OCI-LY3 (cell line): Measurements from ENCODE around the gene DTX1.

ENCODE experiments used
- H2AFZ ChIP-seq: fragments of 200-600, 300-600 bp; shearing (Covaris generic); 2 replicates; pipeline ENCODE4 v1.6.0; 2014; ENCODE audit warnings: antibody characterized with exemption, low read depth, low read length
- H3K27ac ChIP-seq: fragments of 200-600, 300-600 bp; sonication (generic); 2 replicates; pipeline ENCODE4 v1.5.1; 2014; ENCODE audit warnings: mild to moderate bottlenecking, low read length, moderate library complexity, mixed read lengths
- H3K27me3 ChIP-seq: fragments of 200-600, 300-600 bp; sonication (generic); 2 replicates; pipeline ENCODE4 v1.6.1; 2014; ENCODE audit warnings: low read depth, low read length, mixed read lengths
- H3K36me3 ChIP-seq: fragments of 200-600, 300-600 bp; sonication (generic); replicated peaks from 2 replicates; pipeline ENCODE3; 2014; ENCODE audit warnings: low read depth, low read length, mixed read lengths
- H3K4me1 ChIP-seq: fragments of 300-600, 200-600 bp; sonication (generic); 2 replicates; pipeline ENCODE4 v1.6.1; 2014; ENCODE audit warnings: low read length, mixed read lengths
- H3K4me2 ChIP-seq: fragments of 200-600, 300-600 bp; sonication (generic); 2 replicates; pipeline ENCODE4 v1.6.1; 2014; ENCODE audit warnings: low read length, mixed read lengths
- H3K4me3 ChIP-seq: fragments of 300-600, 200-600 bp; sonication (generic); 2 replicates; pipeline ENCODE4 v1.5.1; 2014; ENCODE audit warnings: antibody characterized with exemption, mild to moderate bottlenecking, low read length, moderate library complexity
- H3K79me2 ChIP-seq: fragments of 300-600, 200-600 bp; shearing (Covaris generic); 2 replicates; pipeline ENCODE4 v1.6.1; 2014; ENCODE audit warnings: mild to moderate bottlenecking, low read length, mixed read lengths
- H3K9ac ChIP-seq: fragments of 300-600, 200-600 bp; shearing (Covaris generic); 2 replicates; pipeline ENCODE4 v1.6.0; 2014; ENCODE audit warnings: mild to moderate bottlenecking, low read length, moderate library complexity
- H3K9me3 ChIP-seq: fragments of 200-600, 300-600 bp; shearing (Covaris generic); 2 replicates; pipeline ENCODE4 v1.6.1; 2014; ENCODE audit warnings: low read length, mixed read lengths; ENCODE audit not compliant: insufficient read depth
- H4K20me1 ChIP-seq: fragments of 200-600, 300-600 bp; sonication (generic); 2 replicates; pipeline ENCODE4 v1.6.1; 2016; ENCODE audit warnings: low read length, mixed read lengths; ENCODE audit not compliant: insufficient read depth
- EZH2phosphoT487 ChIP-seq: fragments of 200-600 bp; shearing (Covaris generic); IDR thresholded peaks from 2 replicates; pipeline ENCODE4 v1.6.1; 2018; ENCODE audit warnings: antibody characterized with exemption, mixed run types, low read depth
- TF ChIP-seq, protein P1 (sequence below): fragments of 200-600, 300-600 bp; sonication (generic); IDR thresholded peaks from 2 replicates; pipeline ENCODE4 v1.5.1; 2014; ENCODE audit warnings: antibody characterized with exemption, low read length, low read depth

DTX1 gene

DNA sequence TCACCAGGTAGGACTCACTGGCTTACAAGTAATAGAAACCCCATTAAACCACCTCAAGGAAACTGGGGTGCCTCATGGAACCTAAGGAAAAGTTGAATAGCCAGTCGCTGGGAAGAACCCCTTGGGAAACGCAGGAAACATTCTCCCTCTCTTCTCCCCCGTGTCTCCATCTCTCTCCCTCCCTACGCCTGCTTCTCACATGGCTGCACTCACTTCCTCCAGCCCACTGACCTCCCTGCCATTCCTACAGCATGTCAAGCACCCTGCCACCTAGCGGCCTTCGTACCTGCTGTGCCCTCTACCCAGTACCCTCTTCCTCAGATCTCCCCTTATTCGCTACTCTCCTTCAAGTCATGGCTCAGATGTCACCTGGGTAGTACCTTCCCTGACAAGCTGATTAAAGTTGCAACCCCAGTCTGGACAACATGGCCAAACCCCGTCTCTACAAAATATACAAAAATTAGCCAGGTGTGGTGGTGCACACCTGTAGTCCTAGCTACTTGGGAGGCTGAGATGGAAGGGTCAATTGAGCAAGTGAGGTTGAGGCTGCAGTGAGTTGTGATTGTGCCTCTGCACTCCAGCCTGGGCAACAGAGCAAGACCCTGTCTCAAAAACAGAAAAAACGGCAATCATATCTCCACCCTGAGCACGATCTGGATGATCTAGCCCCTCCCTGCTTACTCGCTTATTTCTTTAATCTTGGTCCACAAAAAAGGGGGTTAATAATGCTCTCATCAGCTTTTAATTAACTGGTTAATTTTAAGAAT lies 6.4 kb upstream of the DTX1 start:
- Histone ChIP-seq H3K4me3 (no peak overlapping the region), H3K4me1 (peaks cover 37% of the 10 kb centered on the region), H3K36me3 (no peaks in the 10 kb centered on the region), H3K9me3 (peaks cover 9% of the 10 kb centered on the region; the same call in 1 of the 2 replicates), H3K27me3 (no peaks in the 10 kb centered on the region), H3K79me2 (no peaks in the 10 kb centered on the region), H2AFZ (no peak overlapping the region), H3K9ac (no peak overlapping the region), H3K4me2 (0 out of 2 replicates have a peak overlapping the region, but pooled peaks have one; percentile 13), H3K27ac (no peak overlapping the region), H4K20me1 (no peaks in the 10 kb centered on the region)
- TF ChIP-seq EZH2phosphoT487, result no peak
- TF ChIP-seq, protein P1, sequence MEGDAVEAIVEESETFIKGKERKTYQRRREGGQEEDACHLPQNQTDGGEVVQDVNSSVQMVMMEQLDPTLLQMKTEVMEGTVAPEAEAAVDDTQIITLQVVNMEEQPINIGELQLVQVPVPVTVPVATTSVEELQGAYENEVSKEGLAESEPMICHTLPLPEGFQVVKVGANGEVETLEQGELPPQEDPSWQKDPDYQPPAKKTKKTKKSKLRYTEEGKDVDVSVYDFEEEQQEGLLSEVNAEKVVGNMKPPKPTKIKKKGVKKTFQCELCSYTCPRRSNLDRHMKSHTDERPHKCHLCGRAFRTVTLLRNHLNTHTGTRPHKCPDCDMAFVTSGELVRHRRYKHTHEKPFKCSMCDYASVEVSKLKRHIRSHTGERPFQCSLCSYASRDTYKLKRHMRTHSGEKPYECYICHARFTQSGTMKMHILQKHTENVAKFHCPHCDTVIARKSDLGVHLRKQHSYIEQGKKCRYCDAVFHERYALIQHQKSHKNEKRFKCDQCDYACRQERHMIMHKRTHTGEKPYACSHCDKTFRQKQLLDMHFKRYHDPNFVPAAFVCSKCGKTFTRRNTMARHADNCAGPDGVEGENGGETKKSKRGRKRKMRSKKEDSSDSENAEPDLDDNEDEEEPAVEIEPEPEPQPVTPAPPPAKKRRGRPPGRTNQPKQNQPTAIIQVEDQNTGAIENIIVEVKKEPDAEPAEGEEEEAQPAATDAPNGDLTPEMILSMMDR, result peak; percentile 33

DNA sequence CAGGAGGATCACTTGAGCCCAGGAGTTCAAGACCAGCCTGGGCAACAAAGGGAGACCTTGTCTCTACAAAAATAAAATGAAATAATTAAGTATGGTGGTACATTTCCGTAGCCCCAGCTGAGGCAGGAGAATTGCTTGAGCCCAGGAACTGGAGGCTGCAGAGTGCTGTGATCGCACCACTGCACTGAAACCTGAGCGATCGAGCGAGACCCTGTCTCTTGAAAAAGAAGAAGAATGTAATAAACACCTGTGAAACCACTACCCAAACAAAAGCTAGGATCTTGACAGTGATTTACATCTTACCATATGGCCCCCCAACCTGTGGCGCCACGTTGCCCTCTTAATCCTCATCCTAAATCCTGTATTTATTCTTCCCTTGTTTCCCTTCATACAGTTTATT lies 5.7 kb upstream of the DTX1 start:
- H3K9me3 ChIP-seq, result peaks cover 9% of the 10 kb centered on the region; the same call in 1 of the 2 replicates
- no peak overlapping the region for H3K9ac ChIP-seq
- H3K79me2 ChIP-seq, result no peaks in the 10 kb centered on the region
- no peaks in the 10 kb centered on the region for H4K20me1 ChIP-seq
- no peak overlapping the region for H2AFZ ChIP-seq
- H3K4me2 ChIP-seq, result 0 out of 2 replicates have a peak overlapping the region, but pooled peaks have one; percentile 13
- H3K27ac ChIP-seq, result no peak overlapping the region
- no peak for TF ChIP-seq EZH2phosphoT487
- TF ChIP-seq, protein P1, result no peak
- H3K36me3 ChIP-seq, result no peaks in the 10 kb centered on the region
- peaks cover 41% of the 10 kb centered on the region for H3K4me1 ChIP-seq
- H3K27me3 ChIP-seq, result no peaks in the 10 kb centered on the region
- no peak overlapping the region for H3K4me3 ChIP-seq

DNA sequence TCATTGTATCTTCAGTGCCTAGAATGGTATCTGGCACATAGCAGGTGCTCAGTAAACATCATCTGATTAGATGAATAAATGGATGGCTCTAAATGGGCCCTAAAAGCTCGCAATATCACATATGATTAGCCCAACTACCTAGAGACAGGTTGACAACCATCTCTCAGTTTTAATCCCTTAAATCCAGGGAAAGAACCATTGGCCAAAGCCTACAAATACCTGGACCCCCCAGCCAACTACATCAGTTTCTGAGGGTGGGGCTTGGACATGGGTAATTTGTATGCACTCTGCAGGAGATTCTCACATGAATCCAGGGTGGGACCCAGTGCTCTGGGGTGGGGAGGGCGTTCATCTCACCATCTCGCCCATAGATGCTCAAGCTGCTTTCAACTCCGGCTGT lies 4.8 kb upstream of the DTX1 start:
- no peaks in the 10 kb centered on the region for H3K27me3 ChIP-seq
- H3K9ac ChIP-seq, result no peak overlapping the region
- TF ChIP-seq EZH2phosphoT487, result no peak
- TF ChIP-seq, protein P1, result no peak
- peaks cover 41% of the 10 kb centered on the region for H3K4me1 ChIP-seq
- H3K36me3 ChIP-seq, result no peaks in the 10 kb centered on the region
- H3K27ac ChIP-seq, result no peak overlapping the region
- no peak overlapping the region for H3K4me3 ChIP-seq
- H3K9me3 ChIP-seq, result peaks cover 9% of the 10 kb centered on the region; the same call in 1 of the 2 replicates
- no peak overlapping the region for H2AFZ ChIP-seq
- H3K79me2 ChIP-seq, result no peaks in the 10 kb centered on the region
- no peaks in the 10 kb centered on the region for H4K20me1 ChIP-seq
- no peak overlapping the region for H3K4me2 ChIP-seq

DNA sequence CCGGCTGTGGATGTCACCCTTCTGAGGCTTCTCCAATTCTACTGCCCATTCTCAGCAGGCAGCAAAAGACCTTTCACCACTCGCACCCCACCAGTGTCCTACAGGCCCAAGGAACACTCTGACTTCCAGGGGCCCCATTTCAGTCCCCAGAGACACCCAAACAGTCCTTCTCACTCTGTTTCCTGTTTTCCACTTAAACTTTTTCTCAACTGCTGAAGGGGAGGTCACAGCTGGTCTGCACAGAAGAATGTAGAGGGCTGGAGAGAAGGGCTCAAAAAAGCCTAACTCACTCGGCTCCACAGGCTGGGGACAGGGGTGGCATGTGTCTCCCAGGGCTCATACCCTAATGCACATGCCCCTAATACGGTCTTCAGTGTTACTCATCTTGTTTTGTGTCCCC lies 4.2 kb upstream of the DTX1 start:
- no peak overlapping the region for H3K27ac ChIP-seq
- H2AFZ ChIP-seq, result no peak overlapping the region
- H3K36me3 ChIP-seq, result no peaks in the 10 kb centered on the region
- H3K4me3 ChIP-seq, result no peak overlapping the region
- no peaks in the 10 kb centered on the region for H3K79me2 ChIP-seq
- H3K9me3 ChIP-seq, result peaks cover 9% of the 10 kb centered on the region; the same call in 1 of the 2 replicates
- no peaks in the 10 kb centered on the region for H4K20me1 ChIP-seq
- no peak overlapping the region for H3K9ac ChIP-seq
- H3K4me2 ChIP-seq, result no peak overlapping the region
- H3K4me1 ChIP-seq, result peaks cover 41% of the 10 kb centered on the region
- no peaks in the 10 kb centered on the region for H3K27me3 ChIP-seq
- TF ChIP-seq EZH2phosphoT487, result no peak
- TF ChIP-seq, protein P1, result no peak
